Omental fat pad (tissue), 4 donors: ENCODE data around the gene LRRC2. TPM values are rescaled to one million over a fixed set of nuclear protein-coding genes. Genes with fewer than 3 reads are reported as not detected.
"Not testable (repeated sequence)": the region's sequence is repeated elsewhere in the genome, so short reads cannot be mapped to it uniquely, and the experiment has no call there.

Experiments
- ATAC-seq: fragments of 150-250 bp; one replicate; pipeline ENCODE4 v1.9.1; 2016; ENCODE audit warnings: mild to moderate bottlenecking, moderate library complexity; ENCODE audit not compliant: low FRiP score
- DNase-seq: peaks from one replicate; pipeline ENCODE4 v3.0.0-alpha.2; 2019; ENCODE audit warnings: low spot score
- total RNA-seq, 4 donors: library from RNA; depleted of rRNA; stranded (reverse); fragments of >200 nt; gene quantifications; one replicate each; pipeline ENCODE4 v1.1.0, GENCODE V29; 2016
- TF ChIP-seq, protein P1 (sequence below), 3 donors: fragments of 450-650 bp; IDR thresholded peaks; one replicate each; pipeline ENCODE4 v1.5.1; 2016 to 2017; ENCODE audit warnings: antibody characterized with exemption in 3 of 3, mild to moderate bottlenecking in 3 of 3, moderate library complexity in 2 of 3

Gene LRRC2
- total RNA-seq, 4 donors from 2014 or later = 2.0 to 6.9 (median 3.8) TPM

DNA sequence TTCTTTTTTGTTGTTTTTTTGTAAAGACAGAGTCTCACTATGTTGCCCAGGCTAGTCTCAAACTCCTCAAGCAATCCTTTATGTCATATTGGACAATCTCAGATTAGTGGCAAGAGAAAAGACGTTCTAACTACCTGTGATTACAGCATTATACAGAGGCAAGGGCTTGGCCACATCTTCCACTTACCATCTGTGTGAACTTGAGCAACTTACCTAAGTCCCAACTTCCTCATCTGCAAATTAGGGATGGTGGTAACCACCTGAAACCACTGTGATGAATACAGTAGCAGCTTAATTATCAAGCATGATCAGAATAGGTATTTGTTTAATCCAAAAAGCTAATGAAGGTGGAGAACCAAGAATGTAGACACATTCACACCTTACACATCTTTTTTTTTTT is 16.1 kb downstream of the LRRC2 start:
- ATAC-seq = no peak
- TF ChIP-seq, protein P1, sequence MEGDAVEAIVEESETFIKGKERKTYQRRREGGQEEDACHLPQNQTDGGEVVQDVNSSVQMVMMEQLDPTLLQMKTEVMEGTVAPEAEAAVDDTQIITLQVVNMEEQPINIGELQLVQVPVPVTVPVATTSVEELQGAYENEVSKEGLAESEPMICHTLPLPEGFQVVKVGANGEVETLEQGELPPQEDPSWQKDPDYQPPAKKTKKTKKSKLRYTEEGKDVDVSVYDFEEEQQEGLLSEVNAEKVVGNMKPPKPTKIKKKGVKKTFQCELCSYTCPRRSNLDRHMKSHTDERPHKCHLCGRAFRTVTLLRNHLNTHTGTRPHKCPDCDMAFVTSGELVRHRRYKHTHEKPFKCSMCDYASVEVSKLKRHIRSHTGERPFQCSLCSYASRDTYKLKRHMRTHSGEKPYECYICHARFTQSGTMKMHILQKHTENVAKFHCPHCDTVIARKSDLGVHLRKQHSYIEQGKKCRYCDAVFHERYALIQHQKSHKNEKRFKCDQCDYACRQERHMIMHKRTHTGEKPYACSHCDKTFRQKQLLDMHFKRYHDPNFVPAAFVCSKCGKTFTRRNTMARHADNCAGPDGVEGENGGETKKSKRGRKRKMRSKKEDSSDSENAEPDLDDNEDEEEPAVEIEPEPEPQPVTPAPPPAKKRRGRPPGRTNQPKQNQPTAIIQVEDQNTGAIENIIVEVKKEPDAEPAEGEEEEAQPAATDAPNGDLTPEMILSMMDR (IDR thresholded peaks at IDR 0.05) = no peak
- DNase-seq = no peak

DNA sequence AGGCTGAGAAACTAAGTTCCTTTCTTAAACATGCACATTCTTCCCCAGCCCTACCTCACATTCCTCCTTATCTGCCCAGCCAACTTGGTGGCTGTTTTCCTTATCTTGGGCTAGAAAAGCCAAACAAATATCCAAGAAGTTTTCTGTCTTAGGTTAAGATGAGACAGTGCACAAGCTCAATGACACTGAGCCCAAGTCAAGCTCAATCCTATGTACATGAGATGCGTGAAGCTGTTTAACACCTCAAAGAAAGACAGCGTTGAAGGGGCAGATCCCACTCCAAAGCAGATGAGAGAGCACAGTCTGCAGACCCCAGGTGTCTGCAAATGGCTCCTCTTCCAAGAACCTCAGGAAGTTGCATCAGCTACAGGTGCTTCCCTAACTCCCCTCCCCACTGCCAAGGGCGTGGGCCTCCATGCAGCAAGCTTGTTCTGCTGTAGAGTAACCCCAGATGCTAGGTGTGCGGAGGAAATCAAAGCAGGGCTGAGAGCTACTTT is 16.6 kb downstream of the LRRC2 start:
- ATAC-seq = no peak
- TF ChIP-seq, protein P1 (IDR thresholded peaks at IDR 0.05) = no peak
- DNase-seq = no peak

DNA sequence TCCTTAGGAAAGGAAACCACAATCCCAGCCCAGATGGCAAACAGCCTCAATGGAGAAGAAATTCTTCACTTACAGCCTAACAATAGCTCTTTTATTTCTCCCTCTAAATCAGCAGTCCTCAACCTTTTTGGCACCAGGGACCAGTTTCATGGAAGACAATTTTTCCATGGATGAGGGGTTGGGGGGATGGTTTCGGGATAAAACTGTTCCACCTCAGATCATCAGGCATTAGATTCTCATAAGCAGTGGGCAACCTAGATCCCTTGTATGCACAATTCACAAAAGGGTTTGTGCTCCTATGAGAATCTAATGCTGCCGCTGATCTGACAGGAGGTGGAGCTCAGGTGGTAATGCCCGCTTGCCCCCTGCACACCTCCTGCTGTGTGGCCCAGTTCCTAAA is 17.5 kb downstream of the LRRC2 start:
- not testable (repeated sequence) for ATAC-seq, DNase-seq

DNA sequence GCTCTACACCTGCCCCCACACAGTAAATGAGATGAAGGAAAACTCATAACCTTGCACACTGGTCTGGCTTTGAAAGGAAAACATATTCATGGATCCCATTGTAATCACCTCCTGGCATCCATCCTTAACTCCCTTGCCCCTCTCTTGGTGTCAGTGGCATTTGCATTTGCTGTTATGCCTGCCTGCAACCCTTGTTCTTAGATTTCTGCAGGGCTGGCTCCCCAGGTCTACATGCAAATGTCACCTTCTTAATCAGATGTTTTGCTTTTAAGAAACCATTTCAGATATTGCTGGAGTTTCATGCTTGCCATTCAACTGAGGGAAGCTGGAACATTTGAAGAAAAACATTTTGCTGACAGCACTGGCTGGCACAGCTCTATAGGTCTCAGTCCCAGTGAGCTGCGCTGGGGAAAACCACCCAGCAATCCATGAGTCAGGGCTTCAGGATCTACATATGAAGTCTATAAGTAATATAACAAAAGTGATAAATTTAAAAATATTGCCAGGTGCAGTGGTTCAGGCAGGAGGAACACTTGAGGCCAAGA is 19.1 kb downstream of the LRRC2 start:
- TF ChIP-seq, protein P1 (IDR thresholded peaks at IDR 0.05) = no peak
- DNase-seq = no peak

DNA sequence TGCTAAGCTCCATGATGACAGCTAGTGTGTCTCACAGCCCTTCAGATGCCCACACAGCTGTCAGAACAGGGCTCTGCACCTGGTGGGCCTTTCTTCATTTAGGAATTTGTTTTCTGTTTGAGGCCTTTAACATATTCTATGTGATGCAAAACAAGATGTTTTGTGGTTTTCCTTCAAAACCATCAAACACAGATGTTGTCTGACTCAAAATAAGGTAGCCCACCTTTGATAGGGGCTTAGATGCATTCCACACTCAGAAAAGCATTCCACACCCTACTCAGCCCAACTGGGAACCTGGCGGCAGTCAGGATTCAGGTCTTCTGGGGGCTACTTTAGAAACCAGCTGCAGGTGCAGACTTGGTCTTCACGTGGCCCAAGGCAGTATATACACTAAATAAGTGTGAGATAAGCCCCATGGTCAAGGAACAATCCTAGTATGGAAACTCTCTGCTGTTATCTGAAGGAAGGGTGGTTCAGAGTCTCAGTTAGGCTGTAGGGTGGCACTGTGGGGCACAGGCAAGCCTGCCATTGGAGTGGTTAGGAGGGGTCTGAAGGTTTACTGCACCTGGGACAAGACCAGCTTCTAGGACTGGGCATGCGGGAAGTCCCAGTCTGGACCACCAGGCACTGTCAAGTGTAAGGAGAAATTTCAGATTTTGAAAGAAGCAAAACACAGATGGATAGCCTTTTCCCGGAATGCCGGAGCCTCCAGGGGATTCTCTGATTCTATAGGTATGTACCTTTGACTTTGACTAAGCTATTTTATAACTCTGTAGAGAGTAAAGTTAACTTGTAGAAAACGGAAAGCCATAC is 20.1 kb downstream of the LRRC2 start:
- DNase-seq = no peak
- no peak for ATAC-seq
- TF ChIP-seq, protein P1 (IDR thresholded peaks at IDR 0.05) = no peak

More for the DNA sequence above, 19.1 kb downstream of the LRRC2 start:
- no peak for ATAC-seq

DNA sequence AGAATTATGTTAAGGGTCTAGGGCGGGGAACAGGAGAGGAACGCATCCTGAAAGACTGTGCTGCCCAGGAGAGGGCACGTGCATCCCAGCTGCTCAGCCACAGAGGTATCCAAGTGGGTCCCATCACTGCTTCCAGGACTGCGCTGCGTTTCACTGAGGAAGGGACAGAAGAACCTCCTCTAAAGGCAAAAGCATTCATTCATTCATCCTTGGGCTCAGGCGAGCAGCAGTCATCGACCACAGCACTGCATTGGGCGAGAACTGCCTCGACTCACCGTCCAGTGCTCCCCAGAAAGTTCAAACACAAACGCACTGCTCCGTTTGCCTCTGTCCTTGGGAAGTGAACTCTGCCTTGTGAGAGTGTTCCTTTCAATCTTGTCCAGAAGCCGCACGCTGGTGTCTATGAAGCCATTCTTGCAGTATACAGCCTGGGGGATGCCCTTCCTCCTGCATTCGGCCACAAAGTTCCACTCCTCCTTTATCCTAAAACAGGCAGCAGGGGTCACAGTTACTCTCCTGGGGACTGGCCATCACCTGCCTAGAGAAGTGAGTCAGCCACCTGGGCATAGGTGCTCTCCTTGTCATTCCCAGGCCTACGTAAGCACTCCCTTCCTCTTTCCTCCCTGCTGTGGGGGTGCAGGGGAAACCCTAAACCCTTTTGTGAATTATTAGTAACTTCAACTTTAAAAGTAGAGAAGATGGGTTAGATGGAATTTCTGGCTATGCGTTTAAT is 21.2 kb downstream of the LRRC2 start:
- no peak for DNase-seq
- no peak for ATAC-seq

DNA sequence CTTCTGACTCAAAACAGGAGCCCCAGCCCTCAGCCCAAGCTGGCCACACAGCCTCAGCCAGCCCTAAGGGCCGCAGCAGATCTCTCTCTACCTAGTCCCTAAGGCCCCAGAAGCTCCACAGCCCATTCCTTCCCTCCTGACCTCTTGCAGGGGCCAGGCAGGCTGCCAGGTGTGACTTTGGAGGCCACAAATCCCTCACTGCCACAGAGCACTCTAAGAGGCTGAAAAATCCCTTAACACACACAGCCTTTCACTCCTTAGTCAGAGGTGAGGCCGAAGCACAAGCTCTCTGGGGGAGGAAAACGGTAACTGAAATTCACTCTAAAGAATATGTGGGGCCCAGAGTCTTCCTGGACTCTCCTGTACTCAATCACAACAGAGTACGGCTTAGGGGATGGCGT is 23.3 kb downstream of the LRRC2 start:
- ATAC-seq = no peak

More for the DNA sequence above, 21.2 kb downstream of the LRRC2 start:
- TF ChIP-seq, protein P1 (IDR thresholded peaks at IDR 0.05) = no peak

More for the DNA sequence above, 23.3 kb downstream of the LRRC2 start:
- TF ChIP-seq, protein P1 (IDR thresholded peaks at IDR 0.05) = no peak
- DNase-seq = no peak
